Lower leg skin (tissue), 3 donors: ENCODE results near the gene HM13.

Source experiments
- CTCF ChIP-seq, 3 donors: fragments of 450-650 bp; IDR thresholded peaks; one replicate each; pipeline ENCODE4 v1.5.1; 2016; ENCODE audit warnings: antibody characterized with exemption in 3 of 3, mild to moderate bottlenecking in 3 of 3, moderate library complexity in 2 of 3
- POLR2A ChIP-seq, 2 donors: fragments of 450-650 bp; IDR thresholded peaks; one replicate each; pipeline ENCODE4 v1.6.1; 2016 to 2017; ENCODE audit warnings: antibody characterized with exemption in 2 of 2, mild to moderate bottlenecking in 1 of 2, moderate library complexity in 1 of 2

- TF ChIP-seq CTCF (IDR thresholded peaks at IDR 0.05), result no peak
- no peak for TF ChIP-seq POLR2A (IDR thresholded peaks at IDR 0.05)
Observed at GRCh38 chr20:31560746-31561598, 46.7 kb downstream of the HM13 start.
